ENCODE results near the gene SFMBT1. TPM values are rescaled to one million over a fixed set of nuclear protein-coding genes. Genes with fewer than 3 reads are reported as not detected.

SFMBT1 gene
- total RNA-seq, 1 experiment from 2014 or later = 15.1 TPM

DNA sequence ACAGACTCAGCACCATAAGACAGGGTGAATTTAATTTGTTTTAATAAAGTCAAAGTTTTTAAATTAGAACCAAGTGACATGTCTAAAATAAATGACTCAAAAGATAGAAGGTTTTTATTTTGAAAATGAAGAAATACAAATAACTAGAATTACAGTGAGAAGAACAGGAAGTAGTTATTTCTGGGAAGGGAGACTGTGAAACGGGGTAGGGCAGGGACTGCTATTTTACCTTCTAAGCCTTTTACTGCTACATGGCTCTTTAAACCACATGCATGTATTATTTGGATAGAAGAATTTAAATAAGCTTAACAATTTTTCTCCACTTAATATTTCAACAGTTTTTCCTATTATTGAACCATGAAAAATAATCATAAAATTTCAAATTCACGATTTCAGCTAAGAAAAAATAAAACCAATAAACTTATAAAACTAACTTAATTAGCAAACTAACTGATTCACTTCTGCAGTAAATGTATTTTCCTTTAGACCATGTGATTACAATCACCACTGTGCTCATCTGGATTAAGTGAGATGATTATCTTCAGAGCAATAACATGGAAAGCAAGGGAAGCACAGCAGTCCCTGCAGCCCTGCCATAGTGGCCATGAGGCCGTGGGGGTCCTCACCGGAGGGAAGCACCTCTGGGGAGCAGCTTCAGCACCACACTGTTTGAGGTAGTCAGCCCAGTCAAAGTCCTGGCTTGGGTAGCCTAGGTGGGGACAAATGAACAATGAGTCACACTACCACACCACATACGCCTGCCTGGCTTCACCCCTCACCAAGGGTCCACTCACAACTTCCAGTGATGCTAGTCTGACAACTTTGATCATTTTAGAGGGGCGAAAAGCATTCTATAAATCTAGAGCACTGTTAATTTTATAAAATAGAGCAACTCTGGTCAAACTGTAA is 120.2 kb downstream of the SFMBT1 start:
- peaks cover 4% of the 10 kb centered on the region; the same call in 1 of the 2 replicates for H3K36me3 ChIP-seq
- H3K4me1 ChIP-seq (replicated peaks) = no peaks in the 10 kb centered on the region
- H3K4me3 ChIP-seq = no peak overlapping the region
- DNase-seq (ENCODE audit: low read depth in 1 of 2, low spot score in 2 of 2) = no peak
- H3K27me3 ChIP-seq (replicated peaks) = no peaks in the 10 kb centered on the region
- H3K9me3 ChIP-seq (replicated peaks) = no peaks in the 10 kb centered on the region
- no peak overlapping the region for H3K27ac ChIP-seq

DNA sequence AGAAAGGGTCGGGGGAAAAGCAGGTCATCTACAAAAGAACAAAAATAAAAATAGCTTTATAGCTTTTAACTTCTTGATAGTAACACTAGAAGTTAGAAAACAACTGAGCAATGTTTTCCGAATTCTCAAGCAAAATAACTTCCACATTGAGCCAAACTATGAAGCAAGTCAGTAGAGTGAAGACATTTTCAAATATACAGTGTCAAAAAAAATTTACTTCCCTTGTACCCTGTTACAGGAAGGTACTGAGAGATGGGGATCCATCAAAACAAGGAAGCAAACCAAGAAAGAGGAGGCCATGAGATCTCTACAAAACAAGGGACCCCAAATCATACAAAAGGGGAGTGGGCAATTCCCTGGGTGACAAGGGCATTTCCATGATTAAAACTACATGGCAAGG is 121.9 kb downstream of the SFMBT1 start:
- H3K27ac ChIP-seq = no peak overlapping the region
- no peaks in the 10 kb centered on the region for H3K9me3 ChIP-seq (replicated peaks)
- H3K36me3 ChIP-seq = peaks cover 4% of the 10 kb centered on the region; the same call in 1 of the 2 replicates
- no peak overlapping the region for H3K4me3 ChIP-seq
- DNase-seq (ENCODE audit: low read depth in 1 of 2, low spot score in 2 of 2) = no peak
- H3K27me3 ChIP-seq (replicated peaks) = no peaks in the 10 kb centered on the region
- H3K4me1 ChIP-seq (replicated peaks) = no peaks in the 10 kb centered on the region

DNA sequence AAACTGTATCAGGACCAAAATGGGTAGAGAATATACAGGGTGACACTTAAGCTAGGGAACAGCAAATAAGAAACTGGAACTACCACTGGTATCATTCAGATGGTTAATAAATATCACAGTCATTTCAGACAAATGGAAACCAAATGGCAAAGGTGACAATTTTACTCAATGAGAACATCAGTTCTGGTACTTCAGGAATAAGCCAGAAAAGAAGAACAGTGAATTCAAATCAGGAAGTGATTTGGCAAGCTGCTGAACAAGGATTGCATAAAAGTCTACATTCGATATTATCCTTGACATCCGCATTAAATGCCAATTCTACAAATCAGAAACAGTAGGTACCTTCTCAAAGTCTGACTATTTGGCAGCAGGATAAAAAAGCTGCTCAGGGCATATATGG is 125.0 kb downstream of the SFMBT1 start:
- Histone ChIP-seq H3K36me3 (peaks cover 4% of the 10 kb centered on the region; the same call in 1 of the 2 replicates), H3K27ac (no peak overlapping the region)

DNA sequence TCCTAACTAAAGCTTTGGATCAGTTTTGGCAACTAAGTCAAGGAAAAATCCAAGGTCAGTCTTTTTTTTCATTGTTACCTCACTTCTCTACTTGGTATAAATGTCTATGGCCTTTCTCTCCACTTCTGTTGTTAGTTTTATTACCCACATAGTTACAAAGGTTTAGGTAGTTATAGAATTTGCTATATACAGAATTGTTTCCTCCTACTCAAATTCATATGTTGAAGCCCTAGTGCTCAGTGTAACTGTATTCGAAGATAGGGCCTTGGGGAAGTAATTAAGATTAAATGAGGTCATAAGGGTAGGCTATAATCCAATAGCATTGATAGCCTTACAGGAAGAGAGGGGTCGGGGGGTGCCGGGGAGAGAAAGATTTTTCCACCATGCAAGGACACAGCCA is 128.8 kb downstream of the SFMBT1 start:
- H3K36me3 ChIP-seq = peaks cover 8% of the 10 kb centered on the region
- H3K4me3 ChIP-seq = no peak overlapping the region
- H3K27me3 ChIP-seq (replicated peaks) = no peaks in the 10 kb centered on the region
- no peaks in the 10 kb centered on the region for H3K9me3 ChIP-seq (replicated peaks)
- H3K4me1 ChIP-seq (replicated peaks) = no peaks in the 10 kb centered on the region
- no peak for DNase-seq (ENCODE audit: low read depth in 1 of 2, low spot score in 2 of 2)
- no peak overlapping the region for H3K27ac ChIP-seq

More for the DNA sequence above, 125.0 kb downstream of the SFMBT1 start:
- no peaks in the 10 kb centered on the region for H3K4me1 ChIP-seq (replicated peaks)
- H3K27me3 ChIP-seq (replicated peaks) = no peaks in the 10 kb centered on the region
- no peak overlapping the region for H3K4me3 ChIP-seq
- H3K9me3 ChIP-seq (replicated peaks) = no peaks in the 10 kb centered on the region
- no peak for DNase-seq (ENCODE audit: low read depth in 1 of 2, low spot score in 2 of 2)

DNA sequence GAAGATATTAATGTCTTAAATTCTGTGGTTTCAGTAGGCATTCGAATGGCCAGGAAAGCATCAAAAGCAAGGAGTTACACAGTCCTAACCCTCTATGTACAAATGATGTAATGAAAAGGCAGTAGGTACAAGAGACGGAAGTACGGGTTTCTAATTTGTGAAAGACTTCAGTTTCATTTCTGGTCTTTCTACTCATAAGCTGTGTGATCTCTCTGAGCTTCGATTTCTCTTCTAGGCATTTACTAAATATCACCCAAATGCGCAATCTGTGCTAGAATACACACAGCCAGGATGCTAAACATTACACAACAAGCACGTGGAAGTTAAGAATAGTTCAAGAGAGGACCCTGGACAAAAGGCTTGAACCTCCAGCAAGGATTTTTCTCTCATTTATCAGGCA is 130.6 kb downstream of the SFMBT1 start:
- Histone ChIP-seq H3K4me3 (no peak overlapping the region), H3K27ac (no peak overlapping the region), H3K27me3 (replicated peaks) (no peaks in the 10 kb centered on the region), H3K9me3 (replicated peaks) (no peaks in the 10 kb centered on the region), H3K4me1 (replicated peaks) (no peaks in the 10 kb centered on the region), H3K36me3 (peaks cover 4% of the 10 kb centered on the region; the same call in 1 of the 2 replicates)
- DNase-seq (ENCODE audit: low read depth in 1 of 2, low spot score in 2 of 2) = no peak

DNA sequence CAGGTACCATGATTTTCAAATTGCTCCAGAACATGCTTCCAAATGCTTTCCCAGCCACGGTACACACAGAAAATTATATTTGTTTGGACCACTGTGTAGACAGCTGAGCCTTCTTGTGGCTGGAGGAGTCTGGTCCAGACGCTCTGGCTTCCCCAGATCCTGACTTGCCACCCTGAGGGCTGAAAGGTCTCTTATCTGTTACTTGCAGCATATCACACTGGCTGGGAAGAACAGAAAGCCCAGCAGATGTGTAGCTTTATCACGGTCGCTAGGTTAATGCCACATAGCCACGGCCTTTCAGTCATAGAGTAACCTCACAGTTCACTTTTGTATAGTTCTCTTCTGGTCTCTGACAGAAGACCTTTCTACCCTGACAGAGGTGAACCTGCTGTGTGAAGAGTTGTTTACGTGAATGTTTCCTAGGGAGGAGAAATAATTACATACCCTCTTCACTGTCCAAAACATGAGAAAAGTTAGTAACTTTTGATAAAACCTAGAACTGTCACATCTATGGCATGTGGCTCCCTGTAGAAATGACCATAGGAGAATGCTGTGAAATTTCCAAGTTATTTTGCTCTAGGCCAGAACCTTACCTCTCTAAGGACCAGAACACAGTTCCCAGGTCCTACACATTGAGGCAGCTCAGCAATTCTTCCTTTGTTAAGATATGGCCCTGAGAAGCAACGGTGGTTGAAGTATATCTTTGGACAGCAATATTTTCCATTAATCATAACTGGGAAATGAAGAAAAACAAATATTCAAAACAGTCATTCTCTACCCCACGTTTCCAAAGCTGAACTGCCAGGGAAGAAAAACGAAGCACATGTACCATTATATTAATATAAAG is 132.8 kb downstream of the SFMBT1 start:
- no peaks in the 10 kb centered on the region for H3K4me1 ChIP-seq (replicated peaks)
- no peaks in the 10 kb centered on the region for H3K9me3 ChIP-seq (replicated peaks)
- no peak overlapping the region for H3K4me3 ChIP-seq
- DNase-seq (ENCODE audit: low read depth in 1 of 2, low spot score in 2 of 2) = no peak
- H3K27me3 ChIP-seq (replicated peaks) = no peaks in the 10 kb centered on the region
- peaks cover 4% of the 10 kb centered on the region; the same call in 1 of the 2 replicates for H3K36me3 ChIP-seq
- no peak overlapping the region for H3K27ac ChIP-seq

DNA sequence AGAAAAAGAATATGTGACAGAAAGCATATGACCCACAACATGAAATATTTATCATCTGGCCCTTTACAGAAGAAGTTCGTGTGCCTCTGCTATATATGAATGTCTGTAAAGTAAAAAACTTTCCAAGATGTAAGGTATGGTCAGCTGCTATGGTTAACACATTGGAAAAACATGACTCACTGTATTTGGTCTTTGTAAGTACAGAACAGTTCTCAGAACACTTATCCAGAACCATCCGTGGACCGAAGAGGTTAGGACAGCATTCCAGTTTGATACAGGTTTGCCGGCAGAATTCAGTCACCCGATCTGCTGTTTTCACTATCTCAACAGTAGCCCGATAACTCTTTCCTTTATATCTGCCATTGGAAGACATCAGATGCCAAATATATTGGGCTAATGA is 135.1 kb downstream of the SFMBT1 start:
- no peak overlapping the region for H3K4me3 ChIP-seq
- no peaks in the 10 kb centered on the region for H3K27me3 ChIP-seq (replicated peaks)
- H3K36me3 ChIP-seq = peaks cover 4% of the 10 kb centered on the region
- H3K9me3 ChIP-seq (replicated peaks) = no peaks in the 10 kb centered on the region
- no peaks in the 10 kb centered on the region for H3K4me1 ChIP-seq (replicated peaks)
- no peak for DNase-seq (ENCODE audit: low read depth in 1 of 2, low spot score in 2 of 2)
- no peak overlapping the region for H3K27ac ChIP-seq

DNA sequence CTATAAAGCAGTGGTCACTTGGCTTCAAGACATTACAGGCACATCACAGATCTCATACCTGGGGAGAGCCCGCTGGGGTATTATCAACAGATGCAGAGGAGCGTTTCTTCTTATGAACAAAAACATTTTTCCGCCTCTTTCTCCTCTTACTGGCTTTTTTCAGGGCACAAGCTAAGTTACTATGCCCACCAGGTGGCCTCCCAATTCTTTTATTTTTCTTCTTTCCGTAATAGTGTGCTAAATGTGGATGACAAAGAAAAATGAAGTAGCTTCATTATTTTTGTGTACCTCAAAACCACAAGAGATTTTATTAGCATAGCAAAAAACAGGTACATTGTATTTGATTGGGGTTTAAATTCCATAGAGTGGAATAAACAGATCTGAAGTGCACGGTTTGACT is 138.4 kb downstream of the SFMBT1 start:
- Histone ChIP-seq H3K4me3 (no peak overlapping the region), H3K27me3 (replicated peaks) (no peaks in the 10 kb centered on the region), H3K4me1 (replicated peaks) (no peaks in the 10 kb centered on the region), H3K36me3 (no peaks in the 10 kb centered on the region; the same call in 1 of the 2 replicates), H3K27ac (no peak overlapping the region), H3K9me3 (replicated peaks) (no peaks in the 10 kb centered on the region)
- no peak for DNase-seq (ENCODE audit: low read depth in 1 of 2, low spot score in 2 of 2)

DNA sequence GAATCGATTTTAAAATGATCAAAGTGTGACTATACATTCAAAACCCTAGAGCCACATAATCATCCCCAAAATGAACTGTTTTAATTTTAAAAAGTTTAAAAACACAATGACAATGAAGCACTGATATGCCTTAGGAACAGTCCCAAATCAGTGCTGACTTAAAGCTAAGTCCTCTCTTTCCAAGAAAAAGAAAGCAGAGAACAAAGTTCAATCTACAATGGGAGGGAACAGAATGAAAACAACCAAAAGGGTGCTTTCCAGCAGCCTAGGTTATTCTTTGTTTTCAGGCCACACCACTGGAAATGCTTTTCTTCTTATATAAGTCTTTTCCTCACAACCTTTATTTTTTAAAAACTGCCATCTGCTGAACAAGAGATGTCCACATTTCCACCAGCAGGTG is 141.3 kb downstream of the SFMBT1 start:
- H3K36me3 ChIP-seq = no peaks in the 10 kb centered on the region; the same call in 1 of the 2 replicates
- H3K4me3 ChIP-seq = no peak overlapping the region
- no peaks in the 10 kb centered on the region for H3K4me1 ChIP-seq (replicated peaks)
- no peaks in the 10 kb centered on the region for H3K9me3 ChIP-seq (replicated peaks)
- no peaks in the 10 kb centered on the region for H3K27me3 ChIP-seq (replicated peaks)
- H3K27ac ChIP-seq = no peak overlapping the region
- DNase-seq (ENCODE audit: low read depth in 1 of 2, low spot score in 2 of 2) = no peak

DNA sequence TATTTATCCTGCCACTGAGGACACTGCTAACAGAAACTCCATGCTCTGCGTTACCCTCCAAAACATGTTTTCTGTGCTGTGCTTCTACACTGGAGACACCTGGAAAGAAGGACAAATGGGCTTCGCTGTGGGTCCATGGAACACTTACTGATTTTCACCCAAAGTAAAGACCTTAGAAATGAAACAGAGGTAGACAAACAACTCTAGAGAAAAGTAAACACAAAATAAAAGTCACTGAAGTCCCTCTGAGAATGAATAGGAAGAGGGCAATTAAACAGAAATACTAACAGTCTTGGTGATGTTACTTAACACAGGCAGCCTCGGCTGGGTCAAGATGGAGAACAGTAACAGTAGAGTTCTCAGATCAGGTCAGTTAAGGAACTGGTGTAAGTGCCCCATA is 141.9 kb downstream of the SFMBT1 start:
- Histone ChIP-seq H3K27ac (no peak overlapping the region), H3K9me3 (replicated peaks) (no peaks in the 10 kb centered on the region), H3K27me3 (replicated peaks) (no peaks in the 10 kb centered on the region), H3K4me1 (replicated peaks) (no peaks in the 10 kb centered on the region), H3K4me3 (no peak overlapping the region), H3K36me3 (no peaks in the 10 kb centered on the region; the same call in 1 of the 2 replicates)
- no peak for DNase-seq (ENCODE audit: low read depth in 1 of 2, low spot score in 2 of 2)

DNA sequence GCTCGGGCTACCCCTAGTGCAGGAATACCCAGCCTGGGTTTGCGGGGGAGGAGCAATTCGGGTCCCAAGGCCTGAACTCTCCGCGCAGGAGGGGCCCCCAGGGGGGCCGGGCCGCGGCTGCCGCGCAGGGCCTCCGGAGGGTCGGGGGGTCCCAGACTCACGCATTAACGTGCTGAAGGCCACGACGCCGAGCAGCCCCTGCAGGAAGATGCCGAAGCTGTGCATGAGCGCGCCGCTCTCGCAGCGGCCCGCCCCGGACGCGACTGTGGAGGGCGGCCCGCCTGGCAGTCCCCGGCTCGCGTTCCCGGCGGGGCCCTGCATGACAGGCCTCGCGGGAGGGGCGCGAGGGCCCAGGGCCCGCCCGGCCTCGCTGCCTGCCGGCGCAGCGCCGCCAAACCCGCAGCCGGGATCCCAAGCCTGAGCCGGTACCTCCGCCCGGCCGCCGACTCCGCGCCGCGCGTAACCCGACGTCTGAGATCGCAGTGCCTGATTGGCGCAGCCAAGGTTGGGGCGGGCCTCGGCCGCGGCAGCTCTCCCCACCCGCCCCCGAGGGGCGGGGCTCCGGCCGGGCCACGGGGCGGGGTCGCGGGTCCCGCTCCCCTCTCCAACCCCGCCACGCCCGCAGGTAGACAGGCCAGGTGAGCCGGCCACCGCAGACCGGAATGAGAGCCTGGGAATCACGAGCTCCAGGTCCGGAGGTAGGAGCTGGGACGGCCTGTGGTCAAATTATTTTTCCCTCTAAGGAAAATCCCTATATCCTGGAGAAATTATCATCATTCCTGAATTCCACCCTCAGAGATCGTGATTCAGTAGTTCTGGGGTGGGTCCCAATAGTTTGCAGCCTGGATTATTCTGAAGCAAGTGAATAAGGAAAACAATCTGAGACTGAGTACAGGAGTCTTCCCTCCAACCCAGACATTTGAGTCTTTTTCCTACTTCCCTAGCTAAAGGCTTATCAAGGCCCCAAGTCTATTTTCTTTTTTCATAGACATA is 148.4 kb downstream of the SFMBT1 start, which contains the start of gene STIMATE:
TSS of gene STIMATE (minus strand) at position 419 of the 993 bp plus-strand sequence. CDS start at position 321, 98 bp downstream.
- Histone ChIP-seq H3K27ac (no peak within 1 kb of the TSS), H3K4me3 (peak within 1 kb of the TSS; percentile 94), H3K27me3 (replicated peaks) (no peaks in the 10 kb centered on the region), H3K4me1 (replicated peaks) (peaks cover 14% of the 10 kb centered on the region), H3K36me3 (peaks cover 7% of the 10 kb centered on the region), H3K9me3 (replicated peaks) (no peaks in the 10 kb centered on the region)
- DNase-seq (ENCODE audit: low read depth in 1 of 2, low spot score in 2 of 2) = peak; percentile 48 to 79

DNA sequence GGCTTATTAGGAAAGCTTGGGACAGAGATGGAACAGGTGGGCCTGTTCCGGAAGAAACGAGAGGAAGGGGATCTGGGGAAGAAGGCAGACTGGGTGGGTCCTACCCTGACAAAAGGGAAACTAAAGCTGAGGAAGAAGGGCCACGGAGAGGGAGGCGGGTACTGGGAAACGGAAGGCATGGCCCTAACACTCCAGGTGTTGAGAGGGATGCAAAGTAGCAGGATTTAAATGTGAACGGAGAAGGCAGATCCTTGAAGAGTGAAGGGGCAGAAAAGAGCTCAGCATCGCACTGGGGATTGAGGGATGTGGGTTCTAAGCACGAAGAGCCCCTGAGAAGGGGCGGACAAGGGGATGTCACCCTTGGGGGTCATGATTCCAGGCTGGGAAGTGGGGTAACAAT is 149.3 kb downstream of the SFMBT1 start:
- Histone ChIP-seq H3K9me3 (replicated peaks) (no peaks in the 10 kb centered on the region), H3K4me3 (peak overlapping the region; percentile 94), H3K4me1 (replicated peaks) (peaks cover 19% of the 10 kb centered on the region), H3K36me3 (peaks cover 11% of the 10 kb centered on the region), H3K27ac (no peak overlapping the region), H3K27me3 (replicated peaks) (no peaks in the 10 kb centered on the region)
- DNase-seq (ENCODE audit: low read depth in 1 of 2, low spot score in 2 of 2) = no peak

DNA sequence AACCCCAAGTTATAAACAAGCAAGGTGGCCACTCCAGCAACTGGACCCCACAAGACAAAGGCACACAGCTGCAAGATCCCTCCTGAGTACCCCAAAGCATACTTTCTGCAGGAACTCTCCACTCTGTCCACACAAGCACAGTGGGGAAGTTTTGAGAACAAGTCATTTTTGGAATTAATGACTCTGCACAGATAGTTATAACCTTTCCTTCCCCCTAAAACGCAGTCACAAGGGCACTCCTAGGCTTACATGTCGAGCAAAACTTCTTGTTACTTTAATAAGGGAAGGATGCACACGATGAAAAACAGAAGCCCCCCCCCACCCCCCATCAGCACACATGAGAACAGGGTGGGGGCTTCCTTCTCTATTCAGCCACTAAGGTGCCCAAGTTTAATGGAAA is 149.7 kb downstream of the SFMBT1 start:
- Histone ChIP-seq H3K4me3 (peak overlapping the region; percentile 94), H3K27me3 (replicated peaks) (no peaks in the 10 kb centered on the region), H3K9me3 (replicated peaks) (no peaks in the 10 kb centered on the region), H3K27ac (no peak overlapping the region), H3K4me1 (replicated peaks) (peaks cover 19% of the 10 kb centered on the region), H3K36me3 (peaks cover 11% of the 10 kb centered on the region)
- no peak for DNase-seq (ENCODE audit: low read depth in 1 of 2, low spot score in 2 of 2)

Measured in SJSA1 (cell line).